Nephron progenitor cell (in vitro differentiated cells): Measurements from ENCODE around the gene KCNH1.

Source experiments
- DNase-seq: peaks from one replicate; pipeline ENCODE4 v3.0.0; 2021
- H3K27ac Mint-ChIP-seq: 2 replicates; pipeline ENCODE4 v1.8.0; 2021; ENCODE audit warnings: mild to moderate bottlenecking, moderate library complexity, mixed read lengths
- H3K27me3 Mint-ChIP-seq: 2 replicates; pipeline ENCODE4 v1.8.0; 2021; ENCODE audit warnings: mild to moderate bottlenecking, low read depth, mixed read lengths; ENCODE audit not compliant: poor library complexity
- H3K36me3 Mint-ChIP-seq: 2 replicates; pipeline ENCODE4 v1.8.0; 2021; ENCODE audit warnings: low read depth, mixed read lengths
- H3K4me1 Mint-ChIP-seq: 2 replicates; pipeline ENCODE4 v1.8.0; 2021; ENCODE audit warnings: mixed read lengths
- H3K4me3 Mint-ChIP-seq: 2 replicates; pipeline ENCODE4 v1.8.0; 2021; ENCODE audit warnings: mild to moderate bottlenecking, moderate library complexity, mixed read lengths
- H3K9me3 Mint-ChIP-seq: 2 replicates; pipeline ENCODE4 v1.8.0; 2021; ENCODE audit warnings: mild to moderate bottlenecking, moderate library complexity, mixed read lengths
- TF ChIP-seq, protein P1 (sequence below): fragments of 200-600 bp; sonication (generic); IDR thresholded peaks from 2 replicates; pipeline ENCODE4 v1.5.0; 2021; ENCODE audit warnings: antibody characterized with exemption

Gene KCNH1

DNA sequence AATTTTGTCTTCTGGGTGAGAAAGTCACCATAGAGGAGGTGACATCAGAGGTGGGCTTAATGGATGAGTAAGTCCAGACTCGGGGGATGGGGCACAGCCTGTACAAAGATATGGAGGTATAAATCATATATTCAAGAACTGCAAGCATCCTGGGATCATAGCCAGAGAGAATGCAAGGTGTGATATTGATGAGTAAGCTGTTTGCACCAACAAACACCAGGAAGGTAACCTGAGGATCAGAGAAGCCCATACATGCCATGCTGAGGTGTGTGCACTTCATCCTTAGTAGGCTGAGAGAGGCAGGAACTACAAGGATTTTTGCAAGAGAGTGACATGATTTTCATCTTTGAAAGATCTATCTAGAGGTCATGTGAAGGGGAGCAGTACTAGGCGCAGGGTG is 498.8 kb downstream of the KCNH1 start:
- TF ChIP-seq, protein P1, sequence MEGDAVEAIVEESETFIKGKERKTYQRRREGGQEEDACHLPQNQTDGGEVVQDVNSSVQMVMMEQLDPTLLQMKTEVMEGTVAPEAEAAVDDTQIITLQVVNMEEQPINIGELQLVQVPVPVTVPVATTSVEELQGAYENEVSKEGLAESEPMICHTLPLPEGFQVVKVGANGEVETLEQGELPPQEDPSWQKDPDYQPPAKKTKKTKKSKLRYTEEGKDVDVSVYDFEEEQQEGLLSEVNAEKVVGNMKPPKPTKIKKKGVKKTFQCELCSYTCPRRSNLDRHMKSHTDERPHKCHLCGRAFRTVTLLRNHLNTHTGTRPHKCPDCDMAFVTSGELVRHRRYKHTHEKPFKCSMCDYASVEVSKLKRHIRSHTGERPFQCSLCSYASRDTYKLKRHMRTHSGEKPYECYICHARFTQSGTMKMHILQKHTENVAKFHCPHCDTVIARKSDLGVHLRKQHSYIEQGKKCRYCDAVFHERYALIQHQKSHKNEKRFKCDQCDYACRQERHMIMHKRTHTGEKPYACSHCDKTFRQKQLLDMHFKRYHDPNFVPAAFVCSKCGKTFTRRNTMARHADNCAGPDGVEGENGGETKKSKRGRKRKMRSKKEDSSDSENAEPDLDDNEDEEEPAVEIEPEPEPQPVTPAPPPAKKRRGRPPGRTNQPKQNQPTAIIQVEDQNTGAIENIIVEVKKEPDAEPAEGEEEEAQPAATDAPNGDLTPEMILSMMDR = no peak
- H3K27me3 Mint-ChIP-seq = peaks cover 3% of the 10 kb centered on the region
- no peaks in the 10 kb centered on the region for H3K4me1 Mint-ChIP-seq
- no peaks in the 10 kb centered on the region for H3K36me3 Mint-ChIP-seq
- no peak overlapping the region for H3K27ac Mint-ChIP-seq
- no peak for DNase-seq
- H3K4me3 Mint-ChIP-seq = no peak overlapping the region
- H3K9me3 Mint-ChIP-seq = no peaks in the 10 kb centered on the region

DNA sequence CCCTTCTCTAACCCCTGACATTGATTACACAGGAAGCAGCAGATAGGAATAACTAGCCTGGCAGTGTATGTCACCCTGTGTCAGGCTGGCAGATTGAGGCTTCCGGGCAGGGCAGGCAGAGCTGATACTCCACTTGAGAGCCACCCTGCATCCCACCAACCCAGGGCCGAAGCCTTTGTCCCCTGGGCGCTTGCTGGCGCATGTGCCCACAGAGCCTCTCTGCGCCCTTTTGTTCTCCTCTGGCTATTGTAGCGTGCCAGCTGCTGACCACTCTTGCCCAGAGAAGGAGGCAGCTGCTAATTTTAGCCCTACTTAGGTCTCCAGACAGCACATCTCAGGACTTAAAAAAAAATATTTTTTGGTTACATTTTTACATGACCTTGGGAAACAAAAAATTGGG is 500.3 kb downstream of the KCNH1 start:
- Mint-ChIP-seq H3K27ac (no peak overlapping the region), H3K9me3 (no peaks in the 10 kb centered on the region), H3K27me3 (peaks cover 3% of the 10 kb centered on the region), H3K4me1 (no peaks in the 10 kb centered on the region), H3K4me3 (no peak overlapping the region), H3K36me3 (no peaks in the 10 kb centered on the region)
- TF ChIP-seq, protein P1 = no peak
- DNase-seq = no peak

DNA sequence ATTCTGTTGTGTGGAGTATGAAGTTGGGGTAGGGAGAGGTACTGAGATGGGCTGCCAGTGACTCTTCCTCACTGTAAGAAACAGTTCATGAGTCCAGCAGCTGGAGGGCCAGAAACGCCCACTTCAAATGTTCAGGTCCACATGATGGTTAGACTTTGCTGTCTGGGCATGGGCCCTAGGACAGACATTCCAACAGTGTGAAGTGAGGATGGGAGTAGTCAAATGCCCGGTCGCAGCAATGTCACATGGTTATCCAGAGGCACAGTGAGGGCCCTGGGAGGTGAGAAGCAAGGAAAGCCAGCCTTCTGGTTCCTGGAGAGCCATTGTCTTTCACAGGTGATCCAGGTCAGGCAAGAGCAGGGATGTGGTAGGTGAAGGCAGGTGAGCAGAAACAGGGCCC is 500.8 kb downstream of the KCNH1 start:
- H3K27me3 Mint-ChIP-seq = peaks cover 3% of the 10 kb centered on the region

DNA sequence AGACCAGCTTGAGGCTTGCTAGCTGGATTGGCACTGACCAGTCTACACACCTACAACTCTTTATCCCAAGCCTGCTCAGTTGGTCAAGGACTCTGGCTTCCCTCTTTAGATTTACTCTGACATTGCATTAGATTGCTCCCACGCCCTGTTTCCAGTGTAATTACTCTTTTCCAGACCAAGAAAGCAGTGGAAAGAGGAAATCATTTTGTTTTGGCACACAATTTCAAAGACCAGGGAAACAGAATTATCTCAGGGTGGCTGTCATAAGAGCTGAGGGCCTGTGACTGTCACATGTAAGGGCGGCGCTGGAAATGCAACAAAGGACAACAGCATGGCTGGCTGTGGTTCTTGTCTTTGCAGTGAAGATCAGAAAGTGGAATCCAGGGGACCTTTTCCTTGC is 502.5 kb downstream of the KCNH1 start:
- no peak for DNase-seq
- H3K9me3 Mint-ChIP-seq = no peaks in the 10 kb centered on the region
- no peak overlapping the region for H3K4me3 Mint-ChIP-seq
- no peak overlapping the region for H3K27ac Mint-ChIP-seq
- peaks cover 3% of the 10 kb centered on the region for H3K27me3 Mint-ChIP-seq
- TF ChIP-seq, protein P1 = no peak
- H3K4me1 Mint-ChIP-seq = peaks cover 4% of the 10 kb centered on the region
- no peaks in the 10 kb centered on the region for H3K36me3 Mint-ChIP-seq

More for the DNA sequence above, 500.8 kb downstream of the KCNH1 start:
- Mint-ChIP-seq H3K27ac (no peak overlapping the region), H3K9me3 (no peaks in the 10 kb centered on the region), H3K4me3 (no peak overlapping the region), H3K36me3 (no peaks in the 10 kb centered on the region), H3K4me1 (no peaks in the 10 kb centered on the region)
- TF ChIP-seq, protein P1 = no peak
- DNase-seq = no peak

DNA sequence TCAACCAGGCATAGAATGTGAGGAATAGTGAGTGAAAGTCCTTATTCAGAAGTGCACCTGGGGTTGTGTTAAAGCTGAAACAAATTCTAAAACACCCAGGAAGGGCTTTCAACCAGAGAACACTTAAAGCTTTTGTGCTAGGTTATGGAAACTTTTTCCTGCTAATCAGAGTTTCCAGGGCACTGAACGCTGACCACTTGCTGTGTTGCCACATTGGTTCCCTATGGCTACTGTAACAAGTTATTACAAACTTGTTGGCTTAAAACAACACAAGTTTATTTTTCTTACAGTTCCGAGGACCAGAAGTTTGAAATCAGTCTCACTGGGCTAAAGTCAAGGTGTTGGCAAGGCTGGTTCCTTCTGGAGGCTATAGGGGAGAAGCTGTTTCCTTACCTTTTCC is 504.7 kb downstream of the KCNH1 start:
- no peak overlapping the region for H3K4me3 Mint-ChIP-seq
- no peak overlapping the region for H3K27ac Mint-ChIP-seq
- DNase-seq = no peak
- TF ChIP-seq, protein P1 = no peak
- H3K4me1 Mint-ChIP-seq = peaks cover 8% of the 10 kb centered on the region
- no peaks in the 10 kb centered on the region for H3K9me3 Mint-ChIP-seq
- no peaks in the 10 kb centered on the region for H3K36me3 Mint-ChIP-seq
- peaks cover 3% of the 10 kb centered on the region for H3K27me3 Mint-ChIP-seq

DNA sequence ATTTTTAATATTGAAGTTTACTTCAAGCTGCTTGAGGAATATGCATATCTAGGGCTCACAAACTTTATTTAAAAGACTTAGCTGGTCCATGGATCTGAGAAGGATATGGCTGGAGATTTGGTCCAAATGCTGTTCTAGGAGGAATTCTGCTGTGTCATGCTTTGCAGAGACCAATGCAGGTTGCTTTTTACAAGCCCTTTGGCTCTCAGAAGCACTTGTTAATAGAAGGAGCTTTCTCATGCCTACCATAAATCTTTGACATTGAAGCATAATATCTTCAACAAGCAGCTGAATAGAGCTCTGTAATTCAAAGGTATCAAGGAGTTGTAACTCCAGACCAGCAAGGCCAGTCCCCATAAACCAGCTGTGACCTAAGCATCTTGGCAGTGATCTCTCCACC is 506.2 kb downstream of the KCNH1 start:
- TF ChIP-seq, protein P1 = no peak
- DNase-seq = no peak
- H3K9me3 Mint-ChIP-seq = no peaks in the 10 kb centered on the region
- H3K4me3 Mint-ChIP-seq = no peak overlapping the region
- H3K27ac Mint-ChIP-seq = no peak overlapping the region
- no peaks in the 10 kb centered on the region for H3K27me3 Mint-ChIP-seq
- no peaks in the 10 kb centered on the region for H3K36me3 Mint-ChIP-seq
- peaks cover 8% of the 10 kb centered on the region for H3K4me1 Mint-ChIP-seq
